ENCODE results near the gene ANGEL1. TPM values are rescaled to one million over a fixed set of nuclear protein-coding genes. Genes with fewer than 3 reads are reported as not detected.

Gene ANGEL1
- total and polyA plus RNA-seq, 2 donors (not counting 1 experiment from before 2014, with no cell fraction given), result 13.1 to 27.3 TPM

DNA sequence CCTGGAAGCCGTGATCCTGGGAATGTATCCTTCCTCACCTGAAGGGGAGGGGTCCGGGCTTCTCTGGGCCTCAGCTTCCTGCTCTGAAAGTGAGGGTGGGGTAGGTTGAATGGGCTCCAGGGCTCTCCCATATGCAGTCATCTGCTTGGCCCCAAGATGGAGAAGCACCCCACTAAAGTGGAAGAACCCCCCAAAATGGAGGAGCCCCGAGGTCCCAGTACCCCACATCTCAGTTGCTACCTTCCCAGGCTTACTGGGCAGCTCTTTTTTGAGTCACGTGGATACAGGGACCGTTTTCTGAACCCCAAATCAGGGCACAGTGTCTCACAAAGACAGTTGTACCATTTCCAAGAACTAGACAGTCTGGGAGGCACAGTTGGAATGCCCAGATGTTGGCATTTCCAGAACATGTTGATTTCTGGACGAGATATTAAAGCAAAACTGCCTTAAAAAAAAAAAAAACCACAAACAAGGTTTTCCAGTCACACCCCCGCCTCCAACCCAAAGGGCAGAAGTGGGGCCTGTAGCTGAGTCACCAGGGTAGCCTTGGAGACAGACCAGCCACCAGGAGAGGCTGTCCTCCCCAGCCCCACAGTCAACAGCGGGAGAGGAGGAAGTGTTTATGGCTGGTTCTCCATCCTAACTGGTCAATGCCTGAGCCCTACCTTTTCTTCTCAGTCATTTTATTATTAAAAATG, 39.3 kb downstream of the ANGEL1 start:
- Histone ChIP-seq H3K4me1 (ENCODE audit: control insufficient read depth in 2 of 2, insufficient read depth in 2 of 2, low read length in 2 of 2) (peaks cover 9 to 10% of the 10 kb centered on the region in 2 donors), H3K9ac (ENCODE audit: low read length) (no peak overlapping the region), H3K4me3 (ENCODE audit: control extremely low read depth in 1 of 5, extremely low read depth in 1 of 5, insufficient read depth in 1 of 5, low read depth in 2 of 5, low read length in 4 of 5) (no peak overlapping the region), H2AFZ (ENCODE audit: insufficient read depth, low read depth, low read length, poor library complexity, severe bottlenecking) (no peak overlapping the region), H3K27me3 (replicated peaks in 1 of 4; ENCODE audit: control extremely low read depth in 1 of 4, control insufficient read depth in 3 of 4, insufficient read depth in 4 of 4, low read length in 3 of 4) (peaks cover 0 to 9% (median 2%) of the 10 kb centered on the region in 4 experiments), H3K9me3 (ENCODE audit: control extremely low read depth in 1 of 3, control insufficient read depth in 2 of 3, insufficient read depth in 1 of 3, low read length in 2 of 3) (no peaks in the 10 kb centered on the region), H3K27ac (ENCODE audit: low read length in 2 of 2) (no peak overlapping the region), H4K20me1 (ENCODE audit: control insufficient read depth, insufficient read depth, low read length, poor library complexity, severe bottlenecking) (no peaks in the 10 kb centered on the region), H3K4me2 (replicated peaks; ENCODE audit: low read depth, low read length, poor library complexity, severe bottlenecking) (no peak overlapping the region), H3K36me3 (replicated peaks in 1 of 2; ENCODE audit: control extremely low read depth in 1 of 2, control insufficient read depth in 1 of 2, extremely low read depth in 1 of 2, insufficient read depth in 2 of 2, low read length in 1 of 2) (no peaks in the 10 kb centered on the region), H3K79me2 (ENCODE audit: control insufficient read depth, insufficient read depth, low read length) (no peaks in the 10 kb centered on the region)
- no peak for TF ChIP-seq EZH2 (IDR thresholded peaks at IDR 0.05; ENCODE audit: borderline replicate concordance, insufficient read depth, low read depth, low read length, poor library complexity, severe bottlenecking)
- no peaks in the 10 kb centered on the region for H3K9me3 Mint-ChIP-seq (ENCODE audit: insufficient read depth)
- intact Hi-C loops (cut with micrococcal nuclease), result no loop called here
- WGBS (ENCODE audit: insufficient coverage), result 67% methylated on average over 5 of the region's 8 CpGs
- DNase-seq (no peak), ATAC-seq (ENCODE audit: low read depth) (no peak)
- CTCF ChIA-PET, result interaction anchor here (1.0 kb wide), 1 partner anchor 11 kb away, joined by 3 read pairs; no protein-coding TSS in a partner anchor
- H3K4me3 Mint-ChIP-seq, result no peak overlapping the region
- H3K27ac Mint-ChIP-seq, result no peak overlapping the region
- peaks cover 7% of the 10 kb centered on the region for H3K4me1 Mint-ChIP-seq
- peaks cover 3% of the 10 kb centered on the region for H3K27me3 Mint-ChIP-seq
- POLR2A ChIA-PET, result no interaction called here

DNA sequence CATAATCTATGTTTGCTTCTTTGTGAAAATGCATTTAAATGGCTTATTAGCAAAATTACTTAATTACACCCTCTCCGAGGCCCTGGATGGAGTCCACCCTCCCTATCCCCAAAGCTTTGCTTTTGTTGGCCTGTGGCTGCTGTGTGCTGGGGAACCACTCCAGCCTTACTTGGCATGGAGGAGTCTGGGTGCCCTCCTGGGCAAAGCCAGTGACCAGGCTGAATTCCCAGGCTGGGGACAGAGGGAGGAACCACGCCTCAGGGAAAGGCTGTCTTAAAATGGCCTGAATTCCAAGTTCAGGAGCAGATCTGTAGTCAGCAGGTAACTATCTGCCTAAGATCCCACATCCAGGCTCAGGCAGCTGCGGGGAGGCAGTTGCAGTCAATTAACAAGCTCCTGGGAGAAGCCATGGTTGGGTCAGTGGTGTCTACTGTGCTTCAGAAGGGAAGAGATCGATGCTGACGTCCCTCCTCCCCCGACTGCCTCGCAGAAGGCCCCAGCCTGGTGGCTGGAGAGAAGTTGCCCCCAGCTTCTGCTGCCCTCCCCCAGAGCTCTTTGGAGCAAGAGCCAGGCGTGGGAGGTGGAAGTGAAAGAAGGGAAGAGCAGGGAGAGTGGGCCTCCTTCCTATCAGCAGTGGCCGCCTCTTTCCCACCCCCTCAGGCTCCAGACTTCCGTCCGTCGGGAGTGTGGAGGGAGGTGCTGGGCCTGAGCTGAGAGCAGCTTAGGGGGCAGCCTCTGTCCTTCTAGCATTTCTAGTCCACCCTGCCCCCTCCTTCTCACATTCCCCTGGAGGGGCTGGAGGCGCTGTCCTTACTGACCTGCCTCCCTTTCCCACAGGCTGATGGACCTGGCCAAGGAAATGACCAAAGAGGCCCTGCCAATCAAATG, 40.1 kb downstream of the ANGEL1 start:
- no peaks in the 10 kb centered on the region for H3K79me2 ChIP-seq (ENCODE audit: control insufficient read depth, insufficient read depth, low read length)
- H3K4me1 Mint-ChIP-seq, result peaks cover 14% of the 10 kb centered on the region
- H3K9me3 Mint-ChIP-seq (ENCODE audit: insufficient read depth), result no peaks in the 10 kb centered on the region
- no peak overlapping the region for H3K27ac Mint-ChIP-seq
- ATAC-seq (ENCODE audit: low read depth), result no peak
- ChIA-PET POLR2A (no interaction called here), CTCF (interaction anchor here (1.0 kb wide), 1 partner anchor 12 kb away, joined by 3 read pairs; no protein-coding TSS in a partner anchor)
- peaks cover 3% of the 10 kb centered on the region for H3K27me3 Mint-ChIP-seq
- H3K9ac ChIP-seq (ENCODE audit: low read length), result no peak overlapping the region
- H3K27ac ChIP-seq (ENCODE audit: low read length in 2 of 2), result no peak overlapping the region
- TF ChIP-seq EZH2 (IDR thresholded peaks at IDR 0.05; ENCODE audit: borderline replicate concordance, insufficient read depth, low read depth, low read length, poor library complexity, severe bottlenecking), result no peak
- TF ChIP-seq, protein P1, sequence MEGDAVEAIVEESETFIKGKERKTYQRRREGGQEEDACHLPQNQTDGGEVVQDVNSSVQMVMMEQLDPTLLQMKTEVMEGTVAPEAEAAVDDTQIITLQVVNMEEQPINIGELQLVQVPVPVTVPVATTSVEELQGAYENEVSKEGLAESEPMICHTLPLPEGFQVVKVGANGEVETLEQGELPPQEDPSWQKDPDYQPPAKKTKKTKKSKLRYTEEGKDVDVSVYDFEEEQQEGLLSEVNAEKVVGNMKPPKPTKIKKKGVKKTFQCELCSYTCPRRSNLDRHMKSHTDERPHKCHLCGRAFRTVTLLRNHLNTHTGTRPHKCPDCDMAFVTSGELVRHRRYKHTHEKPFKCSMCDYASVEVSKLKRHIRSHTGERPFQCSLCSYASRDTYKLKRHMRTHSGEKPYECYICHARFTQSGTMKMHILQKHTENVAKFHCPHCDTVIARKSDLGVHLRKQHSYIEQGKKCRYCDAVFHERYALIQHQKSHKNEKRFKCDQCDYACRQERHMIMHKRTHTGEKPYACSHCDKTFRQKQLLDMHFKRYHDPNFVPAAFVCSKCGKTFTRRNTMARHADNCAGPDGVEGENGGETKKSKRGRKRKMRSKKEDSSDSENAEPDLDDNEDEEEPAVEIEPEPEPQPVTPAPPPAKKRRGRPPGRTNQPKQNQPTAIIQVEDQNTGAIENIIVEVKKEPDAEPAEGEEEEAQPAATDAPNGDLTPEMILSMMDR (IDR thresholded peaks at IDR 0.05), result no peak
- no peak for DNase-seq
- no peak overlapping the region for H3K4me3 ChIP-seq (ENCODE audit: control extremely low read depth in 1 of 5, extremely low read depth in 1 of 5, insufficient read depth in 1 of 5, low read depth in 2 of 5, low read length in 4 of 5)
- no peak overlapping the region for H3K4me2 ChIP-seq (replicated peaks; ENCODE audit: low read depth, low read length, poor library complexity, severe bottlenecking)
- H3K27me3 ChIP-seq (replicated peaks in 1 of 4; ENCODE audit: control extremely low read depth in 1 of 4, control insufficient read depth in 3 of 4, insufficient read depth in 4 of 4, low read length in 3 of 4), result peaks cover 0 to 9% (median 2%) of the 10 kb centered on the region in 4 experiments
- 81% methylated on average over 5 of the region's 13 CpGs for WGBS (ENCODE audit: insufficient coverage)
- H3K36me3 ChIP-seq (replicated peaks in 1 of 2; ENCODE audit: control extremely low read depth in 1 of 2, control insufficient read depth in 1 of 2, extremely low read depth in 1 of 2, insufficient read depth in 2 of 2, low read length in 1 of 2), result no peaks in the 10 kb centered on the region
- no peaks in the 10 kb centered on the region for H3K9me3 ChIP-seq (ENCODE audit: control extremely low read depth in 1 of 3, control insufficient read depth in 2 of 3, insufficient read depth in 1 of 3, low read length in 2 of 3)
- intact Hi-C loops (cut with micrococcal nuclease), result no loop called here
- peaks cover 16% of the 10 kb centered on the region in 2 donors for H3K4me1 ChIP-seq (ENCODE audit: control insufficient read depth in 2 of 2, insufficient read depth in 2 of 2, low read length in 2 of 2)
- no peaks in the 10 kb centered on the region for H4K20me1 ChIP-seq (ENCODE audit: control insufficient read depth, insufficient read depth, low read length, poor library complexity, severe bottlenecking)
- H3K4me3 Mint-ChIP-seq, result no peak overlapping the region
- H2AFZ ChIP-seq (ENCODE audit: insufficient read depth, low read depth, low read length, poor library complexity, severe bottlenecking), result no peak overlapping the region

Measured in B cell (primary cell).